Measurements from ENCODE around the gene XIRP1.

- TF ChIP-seq POLR2AphosphoS5 (IDR thresholded peaks at IDR 0.05) (no peak), POLR2A (IDR thresholded peaks at IDR 0.05) (no peak)
These were observed 8.9 kb downstream of the XIRP1 start for GRCh38 chr3:39183211-39184080.
